DMS 273 (cell line): ENCODE measurements around the gene SIAH2.

Experiments
- DNase-seq: peaks from one replicate; lab custom pipeline; 2025; ENCODE audit not compliant: unreplicated experiment; lab: John Stamatoyannopoulos, UW

The SIAH2 gene

DNA sequence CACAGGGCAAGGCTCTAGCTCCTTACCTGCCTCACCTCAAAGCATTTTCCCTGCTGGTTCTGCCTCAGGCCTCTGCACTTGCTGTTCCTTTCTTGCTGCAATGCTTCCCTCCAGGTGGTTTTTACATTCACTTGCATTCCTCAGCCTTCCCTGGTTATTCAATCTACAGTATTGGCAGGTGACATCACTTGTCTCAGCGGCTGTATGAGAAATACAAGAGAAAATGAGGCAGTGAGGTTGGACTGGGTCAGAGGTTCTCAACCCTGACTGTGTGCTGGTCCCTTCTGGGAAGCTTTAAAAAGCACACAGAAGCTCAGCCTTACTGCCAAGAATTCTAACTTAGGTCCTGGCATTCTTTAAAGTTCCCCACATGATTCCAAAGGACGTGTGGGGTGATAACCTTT is 26.7 kb downstream of the SIAH2 start:
- DNase-seq = no peak

DNA sequence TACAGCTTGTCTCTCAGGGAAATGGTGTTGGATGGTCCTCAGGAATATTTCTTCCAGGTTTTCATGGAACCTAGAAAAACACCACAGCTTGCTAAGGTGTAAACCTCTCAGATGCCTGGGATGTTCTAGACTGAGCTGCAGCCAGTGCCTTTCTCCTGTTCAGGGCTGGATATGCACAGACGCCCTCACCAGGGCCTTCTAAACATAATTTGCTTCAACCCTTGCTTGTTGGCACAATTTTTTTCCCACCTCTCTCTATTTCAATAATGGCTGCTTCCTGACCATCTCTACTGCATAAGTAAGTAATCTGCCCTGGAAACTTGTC is 28.2 kb downstream of the SIAH2 start:
- DNase-seq = no peak

DNA sequence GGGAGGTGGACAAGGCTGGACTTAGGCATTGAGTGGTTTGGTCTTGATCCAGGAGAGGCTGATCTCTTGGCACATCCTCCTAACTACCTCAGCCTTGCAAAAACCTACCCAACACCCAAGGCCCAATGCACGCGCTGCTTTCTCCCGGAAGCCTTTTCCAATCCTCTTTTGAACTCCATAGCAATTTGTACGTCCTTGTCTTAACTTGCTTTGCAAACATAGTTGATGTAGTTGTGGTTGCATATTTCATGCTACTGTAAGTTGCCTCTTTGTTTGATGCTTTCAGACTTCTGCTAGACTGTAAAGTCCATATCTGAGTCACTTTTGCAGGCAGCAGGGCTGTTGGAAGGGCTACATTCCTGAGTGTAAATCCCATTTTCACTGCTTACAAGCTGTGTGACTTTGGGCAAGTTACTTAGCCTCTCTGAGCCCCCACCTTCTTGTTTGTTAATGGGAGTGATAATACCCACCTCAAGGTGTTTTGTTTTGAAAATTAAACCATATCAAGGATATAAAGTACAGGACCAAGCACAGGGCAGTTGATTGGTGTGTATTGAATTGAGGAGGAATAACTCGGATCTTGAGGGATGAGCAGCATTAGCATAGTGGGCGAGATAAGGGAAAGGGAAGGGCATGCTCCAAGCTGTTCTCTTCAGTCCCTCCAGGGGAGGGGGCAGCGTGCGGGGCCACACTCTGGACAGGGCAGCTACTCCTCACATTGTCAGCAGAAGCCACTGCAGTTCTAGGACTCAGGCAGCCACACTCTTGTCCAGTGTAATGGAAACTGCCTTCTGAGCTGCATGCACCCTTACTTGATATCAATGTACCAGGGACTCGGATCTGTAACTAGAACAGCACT is 28.8 kb downstream of the SIAH2 start:
- DNase-seq = no peak

- DNase-seq = no peak
Measured at GRCh38 chr3:150733373-150733935, 29.5 kb downstream of the SIAH2 start.

- DNase-seq = no peak
Measured at GRCh38 chr3:150729682-150730360, 33.1 kb downstream of the SIAH2 start.

- no peak for DNase-seq
Measured at GRCh38 chr3:150727653-150728502, 35.1 kb downstream of the SIAH2 start.

GRCh38 chr3:150725548-150725947 is 37.4 kb downstream of the SIAH2 start:
- DNase-seq = no peak

DNA sequence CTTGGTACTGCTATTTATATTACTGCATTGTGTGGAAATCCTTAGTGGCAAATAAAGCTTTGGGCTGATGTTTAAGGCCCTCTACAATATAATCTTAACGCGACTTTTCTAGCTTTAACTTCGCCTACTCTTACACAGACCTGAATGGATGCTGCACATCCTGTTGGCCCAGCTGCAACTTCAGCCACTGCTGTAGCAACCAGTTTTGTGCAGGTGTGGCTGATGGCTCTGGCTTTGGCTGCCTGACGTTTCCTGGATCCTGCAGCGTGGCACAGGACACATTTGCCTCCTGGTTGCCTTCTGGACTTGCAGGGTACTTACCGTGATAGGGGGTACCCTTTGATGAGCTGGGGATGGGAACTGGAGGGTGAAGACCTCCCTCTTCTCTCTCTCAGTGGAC is 39.0 kb downstream of the SIAH2 start:
- DNase-seq = no peak

GRCh38 chr3:150722267-150722666 is 40.7 kb downstream of the SIAH2 start:
- no peak for DNase-seq

- peak; percentile 85 for DNase-seq
Measured at GRCh38 chr3:150721285-150722130, 41.5 kb downstream of the SIAH2 start.

- no peak for DNase-seq
Measured at GRCh38 chr3:150720444-150720843, 42.5 kb downstream of the SIAH2 start.

- DNase-seq = no peak
Measured at GRCh38 chr3:150710097-150710496, 52.9 kb downstream of the SIAH2 start.

GRCh38 chr3:150703756-150704344 is 59.1 kb downstream of the SIAH2 start, which contains the start of gene ERICH6:
TSS of gene ERICH6 (minus strand) at chr3:150703920. CDS start at chr3:150703898, 22 bp downstream.
- DNase-seq = peak; percentile 99

DNA sequence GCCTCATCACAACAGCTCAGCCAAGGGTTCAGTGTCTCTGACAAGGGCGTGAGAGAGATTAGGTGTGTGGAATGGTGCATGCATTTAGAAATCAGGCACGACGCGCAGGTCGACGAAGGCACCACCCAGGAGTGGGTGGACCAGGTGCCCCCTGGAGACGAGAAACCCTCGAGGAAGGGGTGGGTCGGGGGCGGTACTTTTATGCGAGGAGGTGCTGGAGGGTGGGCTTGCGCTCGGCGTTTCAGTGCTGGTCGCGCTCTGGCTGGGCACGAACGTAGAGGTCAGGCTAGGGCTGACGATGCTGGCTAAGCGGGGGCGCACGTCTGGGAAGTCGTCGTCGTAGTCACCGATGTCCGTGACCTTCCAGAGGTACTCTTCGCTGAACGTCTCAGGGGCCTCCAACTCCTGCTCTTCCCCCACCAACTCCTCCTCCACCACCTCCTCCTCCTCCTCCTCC is 59.6 kb downstream of the SIAH2 start:
- DNase-seq = peak; percentile 55

- DNase-seq = no peak
Measured at GRCh38 chr3:150699068-150699639, 63.8 kb downstream of the SIAH2 start.

DNA sequence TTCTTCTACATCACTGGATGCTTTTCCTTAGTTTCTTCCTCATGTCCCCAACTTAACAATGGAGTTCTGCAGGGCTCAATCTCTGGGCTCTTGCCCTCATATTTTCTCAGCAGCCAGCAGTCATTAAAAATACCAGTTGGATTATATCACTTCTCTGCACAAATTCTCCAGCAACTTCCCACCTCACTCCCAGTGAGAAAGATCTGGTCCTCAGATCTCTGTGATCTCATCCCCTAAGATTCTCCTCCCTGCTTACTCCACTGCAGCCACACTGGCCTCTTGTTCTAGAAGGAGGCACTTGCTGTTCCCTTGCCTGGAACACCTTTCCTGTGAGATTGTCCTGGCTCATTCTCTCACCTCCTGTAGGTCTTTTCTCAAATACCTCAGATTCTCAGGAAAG is 65.3 kb downstream of the SIAH2 start:
- DNase-seq = no peak

- peak; percentile 23 for DNase-seq
Measured at GRCh38 chr3:150691414-150692040, 71.4 kb downstream of the SIAH2 start.
